Smooth muscle cell (in vitro differentiated cells): ENCODE results near the gene MAST1. TPM values are rescaled to one million over a fixed set of nuclear protein-coding genes. Genes with fewer than 3 reads are reported as not detected.

ENCODE experiments used
- DNase-seq: peaks from one replicate; lab custom pipeline; 2025; ENCODE audit not compliant: unreplicated experiment; lab: John Stamatoyannopoulos, UW
- H2AFZ ChIP-seq: fragments of 200-600 bp; sonication (generic); 2 replicates; pipeline ENCODE4 v1.6.0; 2016; ENCODE audit warnings: antibody characterized with exemption, low read depth, mild to moderate bottlenecking
- H3F3A ChIP-seq: fragments of 200-600 bp; sonication (generic); 2 replicates; pipeline ENCODE4 v1.6.0; 2017; ENCODE audit warnings: antibody characterized with exemption, low read depth
- H3K27ac ChIP-seq: fragments of 200-600 bp; sonication (generic); 2 replicates; pipeline ENCODE4 v1.5.1; 2016; ENCODE audit warnings: low read depth, mild to moderate bottlenecking
- H3K27me3 ChIP-seq: fragments of 200-600 bp; sonication (generic); 2 replicates; pipeline ENCODE4 v1.6.1; 2016; ENCODE audit warnings: low read depth, mild to moderate bottlenecking
- H3K36me3 ChIP-seq: fragments of 200-600 bp; sonication (generic); 2 replicates; pipeline ENCODE4 v1.5.1; 2016; ENCODE audit warnings: low read depth
- H3K4me1 ChIP-seq: fragments of 200-600 bp; sonication (generic); 2 replicates; pipeline ENCODE4 v1.5.1; 2016; ENCODE audit warnings: low read depth
- H3K4me2 ChIP-seq: fragments of 200-600 bp; sonication (generic); 2 replicates; pipeline ENCODE4 v1.6.0; 2016; ENCODE audit warnings: mild to moderate bottlenecking
- H3K4me3 ChIP-seq: fragments of 200-600 bp; sonication (generic); 2 replicates; pipeline ENCODE4 v1.5.1; 2016; ENCODE audit warnings: mild to moderate bottlenecking
- H3K79me2 ChIP-seq: fragments of 200-600 bp; sonication (generic); 2 replicates; pipeline ENCODE4 v1.6.0; 2016; ENCODE audit warnings: low read depth, mild to moderate bottlenecking
- H3K9ac ChIP-seq: fragments of 200-600 bp; sonication (generic); 2 replicates; pipeline ENCODE4 v1.6.0; 2016; ENCODE audit warnings: low read depth
- H3K9me3 ChIP-seq: fragments of 200-600 bp; sonication (generic); replicated peaks from 2 replicates; pipeline ENCODE4 v1.5.1; 2016; ENCODE audit warnings: low read depth
- H4K20me1 ChIP-seq: fragments of 200-600 bp; sonication (generic); 2 replicates; pipeline ENCODE4 v1.6.0; 2016; ENCODE audit warnings: low read depth
- WGBS: methylation state at CpG from one replicate; pipeline ENCODE4 v1.1.7; 2016; ENCODE audit warnings: low lambda C conversion rate; 5-methylcytosine and 5-hydroxymethylcytosine counted together
- polyA plus RNA-seq: library from polyadenylated mRNA; unstranded; fragments of >200 nt; fragmentation: Nextera tagmentation; extraction: Ambion mirVana; gene quantifications from 2 replicates; pipeline ENCODE4 v1.2.1, GENCODE V29; 2016
- total RNA-seq: library from RNA; depleted of rRNA; stranded (reverse); fragments of >200 nt; gene quantifications from 2 replicates; pipeline ENCODE4 v1.2.3, GENCODE V29; 2014
- TF ChIP-seq, protein P1 (sequence below): fragments of 200-600 bp; sonication (generic); IDR thresholded peaks from 2 replicates; pipeline ENCODE4 v1.5.1; 2017; ENCODE audit warnings: borderline replicate concordance, mild to moderate bottlenecking, antibody characterized with exemption; ENCODE audit not compliant: insufficient read depth, poor library complexity, severe bottlenecking

Gene MAST1
- total and polyA plus RNA-seq, 2 experiments from 2014 or later = 2.7 to 3.2 TPM

DNA sequence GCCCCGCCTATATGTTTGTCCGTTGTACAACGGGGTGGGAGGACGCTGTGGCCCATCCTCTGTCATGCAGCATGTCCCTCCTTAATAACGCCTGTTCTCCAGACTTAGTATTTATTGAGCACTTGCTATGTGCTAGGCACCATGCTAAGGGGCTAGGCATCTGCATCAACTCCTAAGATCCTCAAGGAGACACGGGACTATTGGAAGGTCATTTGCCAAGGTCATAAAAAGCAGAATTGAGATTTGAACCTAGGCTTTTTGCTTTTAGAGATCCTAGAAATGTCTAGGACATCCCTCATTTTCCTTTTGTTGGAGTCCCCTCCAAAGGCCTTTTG lies 1.8 kb upstream of the MAST1 start:
- Histone ChIP-seq H3K27me3 (peaks cover 69% of the 10 kb centered on the region), H3K4me1 (peaks cover 6% of the 10 kb centered on the region), H3K36me3 (no peaks in the 10 kb centered on the region), H3K79me2 (no peaks in the 10 kb centered on the region), H3F3A (peaks cover 13% of the 10 kb centered on the region), H3K9ac (no peak overlapping the region), H3K4me2 (no peak overlapping the region), H2AFZ (no peak overlapping the region), H3K27ac (no peak overlapping the region), H3K4me3 (no peak overlapping the region), H3K9me3 (no peaks in the 10 kb centered on the region), H4K20me1 (peaks cover 3% of the 10 kb centered on the region)
- WGBS = 16% methylated on average over 6 of the region's 6 CpGs
- TF ChIP-seq, protein P1, sequence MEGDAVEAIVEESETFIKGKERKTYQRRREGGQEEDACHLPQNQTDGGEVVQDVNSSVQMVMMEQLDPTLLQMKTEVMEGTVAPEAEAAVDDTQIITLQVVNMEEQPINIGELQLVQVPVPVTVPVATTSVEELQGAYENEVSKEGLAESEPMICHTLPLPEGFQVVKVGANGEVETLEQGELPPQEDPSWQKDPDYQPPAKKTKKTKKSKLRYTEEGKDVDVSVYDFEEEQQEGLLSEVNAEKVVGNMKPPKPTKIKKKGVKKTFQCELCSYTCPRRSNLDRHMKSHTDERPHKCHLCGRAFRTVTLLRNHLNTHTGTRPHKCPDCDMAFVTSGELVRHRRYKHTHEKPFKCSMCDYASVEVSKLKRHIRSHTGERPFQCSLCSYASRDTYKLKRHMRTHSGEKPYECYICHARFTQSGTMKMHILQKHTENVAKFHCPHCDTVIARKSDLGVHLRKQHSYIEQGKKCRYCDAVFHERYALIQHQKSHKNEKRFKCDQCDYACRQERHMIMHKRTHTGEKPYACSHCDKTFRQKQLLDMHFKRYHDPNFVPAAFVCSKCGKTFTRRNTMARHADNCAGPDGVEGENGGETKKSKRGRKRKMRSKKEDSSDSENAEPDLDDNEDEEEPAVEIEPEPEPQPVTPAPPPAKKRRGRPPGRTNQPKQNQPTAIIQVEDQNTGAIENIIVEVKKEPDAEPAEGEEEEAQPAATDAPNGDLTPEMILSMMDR = no peak
- DNase-seq = no peak

DNA sequence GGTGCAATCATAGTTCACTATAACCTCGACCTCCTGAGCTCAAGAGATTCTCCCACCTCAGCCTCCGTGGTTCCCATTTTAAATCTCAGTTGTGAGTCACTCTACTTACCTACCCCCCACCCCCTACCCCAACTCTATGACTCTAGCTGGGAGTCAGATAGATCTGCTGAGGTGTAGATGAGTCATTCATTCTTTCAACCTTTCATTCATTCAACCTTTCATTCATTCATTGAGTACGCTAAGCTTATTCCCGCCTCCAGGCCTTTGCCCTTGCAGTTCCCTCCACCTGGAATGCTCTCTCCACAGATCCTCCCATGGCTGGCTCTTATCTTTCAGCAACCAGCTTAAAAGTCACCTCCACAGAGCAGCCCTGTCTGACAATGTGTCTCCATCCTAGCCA lies 1.1 kb upstream of the MAST1 start:
- Histone ChIP-seq H3K27me3 (peaks cover 69% of the 10 kb centered on the region), H3K36me3 (no peaks in the 10 kb centered on the region), H3F3A (peaks cover 13% of the 10 kb centered on the region), H3K27ac (no peak overlapping the region), H3K79me2 (no peaks in the 10 kb centered on the region), H3K9me3 (no peaks in the 10 kb centered on the region), H2AFZ (no peak overlapping the region), H3K4me3 (no peak overlapping the region), H3K4me1 (peaks cover 8% of the 10 kb centered on the region), H3K4me2 (no peak overlapping the region), H4K20me1 (peaks cover 3% of the 10 kb centered on the region), H3K9ac (no peak overlapping the region)
- DNase-seq = no peak
- TF ChIP-seq, protein P1 = no peak
- 72% methylated on average over 4 of the region's 4 CpGs for WGBS

DNA sequence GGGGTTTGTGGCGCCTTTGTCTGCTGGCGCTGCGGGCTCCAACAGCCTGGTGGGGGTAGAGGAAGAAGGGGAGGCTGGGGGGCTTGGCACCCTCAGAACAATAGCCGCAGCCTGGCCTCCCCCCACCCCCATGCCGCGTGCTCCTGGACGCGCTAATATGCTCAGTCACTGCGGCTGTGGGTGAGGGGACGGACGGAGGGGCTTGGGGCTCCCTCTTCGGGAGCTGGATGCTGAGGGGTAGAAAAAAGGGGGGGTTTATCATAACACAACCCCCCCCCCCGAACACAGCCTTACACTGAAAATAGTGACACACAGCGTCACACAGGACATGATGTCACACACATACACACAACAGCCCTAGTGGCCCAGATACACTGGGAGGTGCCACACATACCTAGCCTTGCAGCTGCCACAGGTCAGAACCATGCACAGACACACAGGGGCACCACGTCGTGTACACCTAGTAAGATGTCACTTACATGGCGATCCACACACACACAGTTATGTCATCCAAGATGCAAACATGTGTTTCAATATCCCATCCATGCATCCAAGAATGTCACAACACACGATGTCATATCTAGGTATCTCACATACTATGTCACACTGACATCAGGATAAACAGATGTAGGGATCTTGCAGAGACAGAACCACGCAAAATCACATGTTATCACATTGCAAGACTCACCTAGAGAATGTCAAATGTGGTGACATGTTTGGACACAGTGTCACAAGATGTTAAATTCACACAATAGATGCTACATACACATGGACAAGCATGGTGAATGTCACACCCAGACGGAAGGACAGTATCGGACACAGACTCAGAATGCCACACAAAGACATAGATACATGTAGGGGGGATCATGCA lies 806 bp downstream of the MAST1 start:
- TF ChIP-seq, protein P1 = no peak
- Histone ChIP-seq H3K4me2 (peak overlapping the region; percentile 87), H3K36me3 (no peaks in the 10 kb centered on the region), H2AFZ (no peak overlapping the region), H3K79me2 (no peaks in the 10 kb centered on the region), H3K4me3 (peak overlapping the region; percentile 47), H3F3A (peaks cover 13% of the 10 kb centered on the region), H3K27me3 (peaks cover 60% of the 10 kb centered on the region), H3K27ac (no peak overlapping the region), H4K20me1 (no peaks in the 10 kb centered on the region), H3K9me3 (no peaks in the 10 kb centered on the region), H3K9ac (no peak overlapping the region), H3K4me1 (peaks cover 8% of the 10 kb centered on the region)
- no peak for DNase-seq
- 41% methylated on average over 20 of the region's 21 CpGs for WGBS
